SIG-M5 treated with dmso at 0.1 percent for 504 hours (cell line): Measurements from ENCODE around the gene ACADL.

Experiments
- DNase-seq: peaks from one replicate; lab custom pipeline; 2025; ENCODE audit not compliant: unreplicated experiment; lab: John Stamatoyannopoulos, UW

The ACADL gene

GRCh38 chr2:210224941-210225672 lies at the start of gene ACADL:
Gene ACADL (minus strand): TSS chr2:210225447. CDS start chr2:210225263, 184 bp downstream.
- no peak for DNase-seq

GRCh38 chr2:210271300-210271699 lies 46.1 kb upstream of the ACADL start:
- no peak for DNase-seq

GRCh38 chr2:210269148-210269547 lies 43.9 kb upstream of the ACADL start:
- no peak for DNase-seq

DNA sequence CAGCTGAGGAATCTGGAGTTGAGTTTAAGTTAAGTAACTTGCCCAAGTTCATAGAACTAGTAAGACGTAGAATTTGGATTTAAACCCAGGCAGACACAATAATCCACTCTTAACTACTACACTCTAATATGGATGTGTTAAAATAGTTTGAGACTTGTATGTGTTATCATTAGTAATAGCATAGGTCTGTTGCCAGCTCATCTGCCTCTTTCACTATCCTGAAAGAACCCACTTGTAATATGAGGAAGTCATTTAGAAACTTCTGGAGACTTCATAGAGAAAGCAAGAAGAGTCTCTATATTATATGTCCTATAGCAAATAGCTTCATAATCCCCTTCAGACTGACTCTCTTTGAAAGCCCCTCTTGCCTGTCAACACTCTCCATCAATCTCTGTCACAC lies 43.0 kb upstream of the ACADL start:
- no peak for DNase-seq

- DNase-seq, result no peak
Measured at GRCh38 chr2:210267698-210268097, 42.5 kb upstream of the ACADL start.

DNA sequence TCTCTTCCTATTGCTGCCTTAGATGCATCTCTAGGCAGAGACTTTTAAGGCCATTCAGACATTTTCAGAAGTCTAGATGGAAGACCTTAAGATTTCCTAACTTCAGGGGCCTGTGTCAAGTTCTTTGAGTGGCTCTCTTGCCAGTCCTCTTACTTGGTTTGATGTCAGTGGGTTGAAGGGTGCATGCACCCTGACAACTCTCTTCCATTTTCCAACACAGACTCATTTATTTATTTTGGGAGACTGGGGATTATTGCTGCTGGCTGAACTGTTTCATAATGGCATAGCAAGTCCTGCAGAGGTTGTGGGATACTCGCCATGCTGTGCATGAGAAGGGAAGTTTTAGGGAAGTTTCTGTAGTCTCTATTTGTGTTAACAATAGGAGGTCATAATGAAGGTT lies 39.0 kb upstream of the ACADL start:
- no peak for DNase-seq

DNA sequence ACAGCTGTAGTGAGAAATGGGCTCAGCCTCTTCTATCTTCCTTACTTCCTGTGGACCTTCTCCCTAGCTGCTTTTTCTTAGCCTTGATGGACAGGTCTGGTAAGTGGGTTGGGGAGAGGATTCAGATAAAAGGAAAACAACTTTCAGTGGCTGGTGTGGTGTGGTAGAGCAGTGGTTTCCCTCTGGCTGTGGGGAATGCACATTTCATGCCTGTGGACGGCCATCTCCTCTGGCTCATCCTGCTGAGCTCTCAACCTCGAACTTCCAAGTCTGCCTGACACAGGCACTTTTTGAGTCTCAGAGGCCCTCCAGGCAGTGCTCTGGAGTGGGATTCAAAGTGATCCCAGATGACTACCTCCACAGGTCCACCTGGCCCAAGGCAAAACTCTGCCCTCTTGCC lies 38.6 kb upstream of the ACADL start:
- DNase-seq, result no peak

DNA sequence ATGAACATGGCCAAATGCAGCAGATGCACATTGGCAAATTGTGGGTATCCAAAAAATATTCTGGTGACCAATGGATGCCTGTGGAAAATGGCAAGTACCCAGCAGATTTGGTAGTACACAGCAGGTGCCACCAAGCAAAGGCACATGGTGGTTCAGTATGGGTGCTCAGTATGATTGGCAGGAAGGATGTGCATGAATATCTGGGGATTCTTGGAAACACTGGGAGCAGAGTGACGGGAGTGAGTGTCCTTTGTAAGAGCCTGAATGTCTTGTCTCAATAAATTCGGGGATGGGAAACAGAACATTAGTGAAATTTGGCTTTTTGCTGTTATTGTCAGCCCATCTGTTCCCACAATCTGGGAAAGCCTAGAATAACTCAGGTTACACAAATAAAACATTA lies 36.8 kb upstream of the ACADL start:
- DNase-seq, result no peak

DNA sequence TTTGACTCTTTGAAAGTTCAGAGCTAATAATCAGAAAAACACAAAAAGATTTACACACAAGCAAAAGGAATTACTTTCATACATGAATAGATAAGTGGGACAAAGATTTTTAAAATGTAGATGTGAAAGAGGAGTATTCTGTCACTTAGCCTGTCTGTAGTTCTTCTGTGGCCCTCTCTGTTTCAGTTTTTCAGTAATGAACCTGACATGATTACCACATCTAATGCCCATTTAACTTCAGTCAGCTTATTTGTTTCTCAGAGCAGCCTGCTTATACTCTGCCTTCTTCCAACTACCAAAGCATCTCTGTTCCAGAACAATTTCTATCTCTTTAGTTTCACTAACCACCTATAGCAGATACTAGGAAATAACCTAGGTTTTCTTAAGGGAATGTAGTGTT lies 34.4 kb upstream of the ACADL start:
- DNase-seq, result no peak

DNA sequence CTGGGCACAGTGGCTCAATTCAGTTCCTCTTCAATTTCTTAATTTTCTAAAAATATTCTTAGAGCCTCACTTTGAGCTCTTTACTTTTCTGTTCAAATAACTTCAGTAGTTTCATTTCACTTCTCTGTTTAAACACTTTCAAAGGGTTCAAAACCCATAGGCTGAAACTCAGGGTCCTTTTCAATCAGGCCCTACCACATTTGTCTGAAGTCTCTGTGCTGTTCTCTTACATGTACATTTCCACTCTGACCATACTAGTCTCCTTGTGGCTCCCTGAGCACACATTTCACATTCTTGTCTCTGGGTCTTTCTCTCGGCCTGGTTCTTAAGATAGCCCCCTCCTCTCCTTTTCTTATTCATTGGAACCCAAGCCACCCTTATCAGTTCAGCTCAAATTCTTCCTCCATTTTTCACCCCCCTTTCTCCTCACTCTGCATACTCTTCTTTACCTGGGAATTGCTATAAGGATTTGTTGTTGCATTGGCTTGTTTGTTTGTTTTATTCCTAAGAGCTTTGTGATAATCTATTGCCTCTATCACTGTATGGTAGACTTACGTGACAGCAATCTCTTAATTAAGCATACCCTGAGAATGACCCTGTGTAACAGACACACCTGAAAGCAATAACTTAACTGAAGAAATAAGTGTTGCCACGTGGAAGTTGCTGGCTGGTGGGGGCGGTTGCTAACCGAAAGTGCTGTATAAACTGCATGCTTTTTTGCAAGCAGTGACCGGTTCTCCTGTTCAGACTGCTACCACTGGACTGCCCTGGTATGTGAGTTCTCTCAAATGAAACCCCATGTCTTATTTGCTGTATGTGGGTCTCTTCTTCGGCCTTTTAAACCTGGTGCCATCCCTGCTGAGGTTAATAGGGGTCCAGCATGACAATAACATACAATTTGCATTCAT lies 27.7 kb upstream of the ACADL start:
- DNase-seq, result no peak

DNA sequence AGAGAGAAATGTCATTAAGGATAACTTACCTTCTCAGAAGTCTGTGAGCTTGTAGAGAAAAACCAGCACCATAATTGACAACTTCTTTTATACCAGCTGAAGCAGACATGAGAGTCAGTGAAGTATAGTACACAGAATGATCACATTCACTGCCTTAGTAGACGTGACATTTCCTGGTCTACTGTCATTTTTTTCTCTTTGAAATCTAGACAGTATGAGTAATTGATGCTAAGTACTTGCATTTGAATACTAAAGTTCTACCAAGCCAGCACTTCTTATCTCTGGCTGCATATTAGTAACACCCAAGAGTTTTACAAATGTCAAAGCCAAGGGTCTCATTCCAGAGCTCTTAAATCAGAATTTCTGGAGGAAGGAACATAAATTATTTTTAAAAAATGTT lies 25.4 kb upstream of the ACADL start:
- no peak for DNase-seq

DNA sequence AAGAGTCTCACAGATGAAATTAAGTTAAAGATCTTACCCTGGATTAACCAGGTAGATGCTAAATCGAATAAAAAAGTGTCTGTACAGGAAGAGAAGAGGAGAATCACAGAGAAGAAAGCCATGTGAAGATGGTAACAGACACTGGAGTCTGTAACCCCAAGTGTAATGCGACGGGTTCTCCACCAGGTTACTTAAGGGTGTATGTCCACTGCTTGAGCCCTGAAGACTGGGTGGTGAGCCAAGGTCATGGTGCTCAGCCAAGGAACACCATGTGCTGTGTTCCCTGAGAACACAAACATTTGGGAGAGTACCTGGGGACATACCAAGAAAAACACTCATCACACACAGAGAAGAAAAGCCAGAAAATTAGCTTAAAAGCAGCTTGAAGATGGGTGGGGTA lies 8.2 kb upstream of the ACADL start:
- DNase-seq, result no peak

DNA sequence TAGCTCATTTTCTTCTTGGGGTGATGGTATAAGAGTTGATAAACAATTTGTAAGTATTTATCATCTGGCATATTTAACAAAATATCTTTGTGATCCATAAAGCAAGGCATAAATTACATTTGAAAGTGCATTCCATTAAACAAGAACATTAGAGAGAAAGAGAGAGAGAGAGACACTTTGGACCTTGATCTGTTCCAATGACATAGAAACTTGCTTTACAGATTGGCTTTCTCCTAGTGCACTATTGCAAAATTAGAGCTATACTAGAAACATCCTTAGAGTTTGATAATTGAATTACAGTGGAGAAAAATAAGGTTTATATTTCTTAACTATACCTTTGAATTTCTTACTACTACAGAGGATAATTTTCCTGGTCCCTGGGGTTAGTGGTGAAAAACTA lies 5.7 kb upstream of the ACADL start:
- no peak for DNase-seq

- no peak for DNase-seq
Measured at GRCh38 chr2:210230518-210230917, 5.3 kb upstream of the ACADL start.

GRCh38 chr2:210228586-210228985 lies 3.3 kb upstream of the ACADL start:
- no peak for DNase-seq

GRCh38 chr2:210227290-210228088 lies 2.2 kb upstream of the ACADL start:
- DNase-seq, result no peak

- DNase-seq, result no peak
Measured at GRCh38 chr2:210226223-210226622, 976 bp upstream of the ACADL start.

DNA sequence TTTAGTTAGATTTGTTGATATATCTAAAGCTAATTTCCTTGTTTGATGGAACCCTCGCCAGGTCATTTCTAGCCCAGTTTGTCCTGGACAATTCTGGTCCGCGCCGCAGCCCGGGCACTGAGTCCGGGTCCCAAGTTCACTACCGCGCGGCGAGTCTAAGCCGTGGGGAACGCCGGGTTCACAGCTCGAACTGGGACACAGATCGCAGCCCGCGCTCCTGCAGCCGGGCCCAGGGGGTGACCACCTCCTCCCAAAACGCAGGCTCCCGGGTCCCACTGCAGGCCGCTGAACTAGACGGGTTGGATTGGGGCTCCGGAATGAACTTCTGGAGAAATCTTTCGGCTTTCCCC lies 681 bp downstream of the ACADL start:
- DNase-seq, result no peak

DNA sequence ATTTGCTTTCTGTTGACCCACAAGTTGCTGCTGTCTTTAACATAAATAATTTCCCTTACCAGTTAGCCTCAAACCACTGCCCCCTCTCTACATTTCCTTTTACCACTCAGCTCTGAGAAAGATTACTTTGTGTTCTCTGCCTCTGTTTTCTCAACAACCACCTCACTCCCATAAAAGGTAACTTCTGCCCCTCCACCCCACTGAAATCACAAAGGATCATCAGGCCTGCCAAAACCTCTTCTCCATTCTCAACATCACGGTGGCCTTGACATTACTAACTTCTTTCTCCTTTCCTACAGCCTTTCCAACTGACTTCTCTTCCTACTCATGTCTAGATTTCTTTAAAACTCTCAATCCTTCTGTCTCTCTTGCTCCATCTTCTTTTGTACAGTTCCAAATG lies 10.1 kb downstream of the ACADL start:
- no peak for DNase-seq

DNA sequence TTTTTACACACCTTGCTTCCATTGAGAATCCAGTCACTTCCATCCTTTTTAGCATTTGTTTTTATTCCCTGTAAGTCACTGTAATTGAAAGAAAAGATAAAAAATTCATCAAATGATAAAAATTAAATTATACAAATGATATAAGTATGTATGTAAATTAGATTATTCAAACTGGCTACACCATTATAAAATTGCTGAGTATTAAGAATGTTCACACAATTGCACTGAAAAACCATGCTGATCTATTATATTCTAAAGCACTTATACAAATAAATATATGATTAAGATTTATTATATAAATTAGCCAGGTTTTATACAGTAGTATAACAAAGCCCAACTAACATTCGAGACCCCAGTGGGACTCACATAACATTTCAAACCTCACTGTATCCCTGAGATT lies 15.1 kb downstream of the ACADL start:
- no peak for DNase-seq

DNA sequence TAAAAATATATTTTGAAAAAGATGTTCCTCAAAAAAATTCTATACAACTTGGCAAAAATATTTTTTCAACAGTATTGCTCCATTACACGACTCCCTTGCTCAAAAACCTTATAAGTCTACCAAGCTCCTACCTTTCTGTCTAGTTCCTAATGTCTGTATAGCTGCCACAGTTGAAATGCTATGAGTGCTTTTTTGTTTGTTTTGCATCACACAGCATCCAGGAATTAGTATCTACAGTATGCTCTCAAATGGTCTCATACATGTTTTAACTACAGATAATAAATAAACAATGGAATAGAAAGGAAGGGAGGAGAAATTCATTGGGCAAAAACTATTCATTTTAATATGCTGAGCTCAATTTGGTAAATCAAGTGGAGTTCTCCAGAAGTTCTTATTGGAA lies 17.3 kb downstream of the ACADL start:
- DNase-seq, result no peak

GRCh38 chr2:210203558-210203957 lies 21.7 kb downstream of the ACADL start:
- no peak for DNase-seq
